Panc1 (cell line): ENCODE data around the gene MAPK6. TPM values are rescaled to one million over a fixed set of nuclear protein-coding genes. Genes with fewer than 3 reads are reported as not detected.
"Not testable (repeated sequence)": the region's sequence is repeated elsewhere in the genome, so short reads cannot be mapped to it uniquely, and the experiment has no call there.

Experiments used
- ATAC-seq: fragments of 200-7000 bp; cut with Tn5 transposase; 2 replicates; pipeline ENCODE4 v1.9.1; 2020; ENCODE audit warnings: mild to moderate bottlenecking, moderate library complexity
- BruUV-seq: library from RNA; stranded (reverse); fragments of 400-500 nt; replicated peaks from 2 replicates; lab custom pipeline; 2021; lab: Mats Ljungman, UMichigan
- CTCF ChIA-PET: fragments of 300-600 bp; sonication (Branson Sonifier 250); formaldehyde crosslinking; loops from one replicate; lab custom pipeline; 2022; ENCODE audit warnings: antibody characterized with exemption; lab: Charles Lee
- POLR2A ChIA-PET: fragments of 300-600 bp; sonication (Branson Sonifier 250); formaldehyde crosslinking; loops from one replicate; lab custom pipeline; 2022; ENCODE audit warnings: antibody characterized with exemption; lab: Charles Lee
- DNase-seq: peaks from one replicate; pipeline ENCODE4 v3.0.0-alpha.2; 2010; ENCODE audit warnings: low read depth, low spot score
- H3K27ac ChIP-seq: 2 replicates; pipeline ENCODE4 v1.5.1; 2011; ENCODE audit warnings: mild to moderate bottlenecking, low read length, inconsistent platforms
- H3K27me3 ChIP-seq: fragments of 200-500 bp; sonication (Bioruptor generic); 2 replicates; pipeline ENCODE4 v1.6.0; 2014; ENCODE audit warnings: low read length, inconsistent platforms; ENCODE audit not compliant: control insufficient read depth, insufficient read depth
- H3K36me3 ChIP-seq: fragments of 200-500 bp; sonication (Bioruptor generic); 2 replicates; pipeline ENCODE4 v1.5.1; 2014; ENCODE audit warnings: inconsistent platforms, mild to moderate bottlenecking, low read length, moderate library complexity; ENCODE audit not compliant: control insufficient read depth, insufficient read depth
- H3K4me1 ChIP-seq: 2 replicates; pipeline ENCODE4 v1.5.1; 2011; ENCODE audit warnings: inconsistent platforms, mild to moderate bottlenecking, low read length, moderate library complexity; ENCODE audit not compliant: control insufficient read depth, insufficient read depth
- H3K4me3 ChIP-seq, 2 experiments: 2 replicates each; pipeline ENCODE4 v1.5.1; 2011 to 2012; ENCODE audit warnings: low read depth in 2 of 2, low read length in 2 of 2, mild to moderate bottlenecking in 2 of 2, inconsistent platforms in 1 of 2, moderate library complexity in 1 of 2
- H3K9me3 ChIP-seq: fragments of 200-500 bp; sonication (Bioruptor generic); 2 replicates; pipeline ENCODE4 v1.5.1; 2014; ENCODE audit warnings: low read depth, mild to moderate bottlenecking, inconsistent platforms, low read length, moderate library complexity; ENCODE audit not compliant: control insufficient read depth, insufficient read depth
- CTCF ChIP-seq: fragments of 450-650 bp; IDR thresholded peaks from 2 replicates; pipeline ENCODE4 v1.5.1; 2017; ENCODE audit warnings: mild to moderate bottlenecking
- POLR2AphosphoS5 ChIP-seq: IDR thresholded peaks from 2 replicates; pipeline ENCODE4 v1.6.1; 2012; ENCODE audit warnings: mild to moderate bottlenecking, low read depth, low read length, moderate library complexity
- REST ChIP-seq, 2 experiments: IDR thresholded peaks; 2 replicates each; pipeline ENCODE4 v1.6.1; 2011 to 2012; ENCODE audit warnings: low read depth in 2 of 2, control low read depth in 1 of 2, low read length in 1 of 2, mild to moderate bottlenecking in 1 of 2, moderate library complexity in 1 of 2; ENCODE audit not compliant: insufficient read depth in 1 of 2
- SIN3A ChIP-seq: IDR thresholded peaks from 2 replicates; pipeline ENCODE4 v1.6.1; 2012; ENCODE audit warnings: low read depth, mild to moderate bottlenecking, low read length, moderate library complexity, borderline replicate concordance; ENCODE audit not compliant: insufficient read depth
- TCF7L2 ChIP-seq: IDR thresholded peaks from 2 replicates; pipeline ENCODE4 v1.6.1; 2011; ENCODE audit warnings: mild to moderate bottlenecking, low read depth, low read length, inconsistent platforms
- in situ Hi-C: cut with HindIII; loops from 2 replicates; pipeline ENCODE4 v1.10.0; 2016; ENCODE audit warnings: low sequenced_read_pairs, low pct_unique_long_range_greater_than_20kb
- intact Hi-C: fragments of 100-400 bp; cut with micrococcal nuclease; formaldehyde crosslinking; loops from one replicate; pipeline ENCODE4 v1.10.0; 2022; ENCODE audit not compliant: unreplicated experiment
- total RNA-seq: library from RNA; stranded (reverse); gene quantifications from one replicate; pipeline ENCODE4 v1.2.1, GENCODE V29; 2021; ENCODE audit not compliant: unreplicated experiment

The MAPK6 gene
- total RNA-seq, 1 experiment from 2014 or later: 66.6 TPM

- Histone ChIP-seq H3K9me3 (no peaks in the 10 kb centered on the region), H3K4me3 (no peak overlapping the region), H3K27ac (peak overlapping the region; percentile 86), H3K27me3 (no peaks in the 10 kb centered on the region), H3K4me1 (peaks cover 34% of the 10 kb centered on the region), H3K36me3 (no peaks in the 10 kb centered on the region)
- CTCF ChIA-PET: no interaction called here
- POLR2A ChIA-PET: no interaction called here
- intact Hi-C loops: no loop called here
- peak; percentile 82 for DNase-seq
- BruUV-seq: no TSS peak
- ATAC-seq: peak; percentile 19; the same call in 1 of the 2 replicates
- TF ChIP-seq TCF7L2 (no peak), CTCF (no peak), POLR2AphosphoS5 (no peak; the same call in 1 of the 2 replicates), REST (IDR thresholded peaks at IDR 0.05; ENCODE audit: insufficient read depth in 1 of 2, low read depth in 2 of 2, low read length in 1 of 2) (no peak), SIN3A (no peak)
- in situ Hi-C loops: no loop called here
Measured at GRCh38 chr15:52095597-52096262, 76.7 kb downstream of the MAPK6 start.

- H3K4me3 ChIP-seq, DNase-seq, BruUV-seq, in situ Hi-C loops, H3K9me3 ChIP-seq, ATAC-seq, POLR2A ChIA-PET, intact Hi-C loops, CTCF ChIA-PET, H3K36me3 ChIP-seq, H3K27me3 ChIP-seq: not testable (repeated sequence)
- H3K27ac ChIP-seq: peak overlapping the region; percentile 53; the same call in 1 of the 2 replicates
- peaks cover 39% of the 10 kb centered on the region for H3K4me1 ChIP-seq
Measured at GRCh38 chr15:52096536-52096935, 77.5 kb downstream of the MAPK6 start.

- H3K27ac ChIP-seq: peak overlapping the region; percentile 53; the same call in 1 of the 2 replicates
- in situ Hi-C loops: no loop called here
Measured at GRCh38 chr15:52097180-52097579, 78.2 kb downstream of the MAPK6 start.

More at GRCh38 chr15:52097180-52097579, 78.2 kb downstream of the MAPK6 start:
- ATAC-seq: no peak
- BruUV-seq: no TSS peak
- Histone ChIP-seq H3K27me3 (no peaks in the 10 kb centered on the region), H3K4me1 (peaks cover 44% of the 10 kb centered on the region), H3K9me3 (no peaks in the 10 kb centered on the region), H3K4me3 (no peak overlapping the region), H3K36me3 (no peaks in the 10 kb centered on the region)
- TF ChIP-seq SIN3A: no peak
- TF ChIP-seq POLR2AphosphoS5: no peak
- POLR2A ChIA-PET: interaction anchor here (0.6 kb wide), 1 partner anchor 17 kb away, joined by 3 read pairs; no protein-coding TSS in a partner anchor
- intact Hi-C loops: no loop called here
- DNase-seq: no peak
- CTCF ChIA-PET: interaction anchor here (0.6 kb wide), 1 partner anchor 132 kb away, joined by 6 read pairs; no protein-coding TSS in a partner anchor
